ENCODE data around the gene PKIG. TPM values are rescaled to one million over a fixed set of nuclear protein-coding genes. Genes with fewer than 3 reads are reported as not detected.

PKIG gene
- total and polyA plus RNA-seq, 2 experiments from 2014 or later: 29.7 to 33.2 TPM

- ATAC-seq (no peak), DNase-seq (ENCODE audit: low spot score) (no peak)
- H2AFZ ChIP-seq: no peak overlapping the region
- no peaks in the 10 kb centered on the region; the same call in 1 of the 2 replicates for H4K20me1 ChIP-seq (replicated peaks; ENCODE audit: insufficient read depth)
- TF ChIP-seq POLR2AphosphoS5 (IDR thresholded peaks at IDR 0.05; ENCODE audit: low read depth) (no peak), EZH2 (IDR thresholded peaks at IDR 0.05; ENCODE audit: low read depth, unreplicated experiment) (no peak), CTCF (conservative IDR thresholded peaks at IDR 0.05; ENCODE audit: low read depth in 2 of 2) (no peak), EZH2phosphoT487 (IDR thresholded peaks at IDR 0.05; ENCODE audit: unreplicated experiment) (no peak), CREB1 (CRISPR knock-in tag; IDR thresholded peaks at IDR 0.05; ENCODE audit: low read depth) (no peak), ZNF114 (CRISPR knock-in tag; IDR thresholded peaks at IDR 0.05) (no peak), ZNF462 (CRISPR knock-in tag; IDR thresholded peaks at IDR 0.05) (no peak)
- H3K4me1 Mint-ChIP-seq: no peaks in the 10 kb centered on the region
- H3K27me3 ChIP-seq (ENCODE audit: insufficient read depth): no peaks in the 10 kb centered on the region
- H3K4me3 ChIP-seq: no peak overlapping the region
- no peak overlapping the region for H3K27ac ChIP-seq (ENCODE audit: low read depth)
- H3K36me3 Mint-ChIP-seq (ENCODE audit: low read depth): no peaks in the 10 kb centered on the region
- no peak overlapping the region for H3K4me3 Mint-ChIP-seq
- H3K27ac Mint-ChIP-seq: no peak overlapping the region
- H3K4me1 ChIP-seq (ENCODE audit: insufficient read depth): no peaks in the 10 kb centered on the region
- H3K9me2 ChIP-seq (ENCODE audit: insufficient read depth): no peaks in the 10 kb centered on the region
- H3K79me2 ChIP-seq (replicated peaks; ENCODE audit: insufficient read depth): no peaks in the 10 kb centered on the region; the same call in 1 of the 2 replicates
- no peak overlapping the region for H3K4me2 ChIP-seq
- no peaks in the 10 kb centered on the region for H3K9me3 Mint-ChIP-seq
- H3F3A ChIP-seq (replicated peaks; ENCODE audit: low read depth): no peaks in the 10 kb centered on the region
- peaks cover 2% of the 10 kb centered on the region for H3K27me3 Mint-ChIP-seq (ENCODE audit: insufficient read depth, low read depth, poor library complexity)
- H3K36me3 ChIP-seq (ENCODE audit: insufficient read depth): no peaks in the 10 kb centered on the region
Observed at GRCh38 chr20:44559302-44559701, 23.1 kb upstream of the PKIG start.

Measured in GM23338 (cell line).